Fibroblast of the aortic adventitia (primary cell): ENCODE data around the gene SLC35F3. TPM values are rescaled to one million over a fixed set of nuclear protein-coding genes. Genes with fewer than 3 reads are reported as not detected.
"Not testable (repeated sequence)": the region's sequence is repeated elsewhere in the genome, so short reads cannot be mapped to it uniquely, and the experiment has no call there.

Experiments
- DNase-seq: peaks from one replicate; pipeline ENCODE4 v3.0.0-alpha.2; 2010; ENCODE audit warnings: low read depth
- H3K4me3 ChIP-seq: 2 replicates; pipeline ENCODE4 v1.5.1; 2011; ENCODE audit warnings: low read depth, mild to moderate bottlenecking, control low read depth, low read length, moderate library complexity
- CTCF ChIP-seq: IDR thresholded peaks from 2 replicates; pipeline ENCODE4 v1.5.1; 2011; ENCODE audit warnings: mild to moderate bottlenecking, low read length, control low read depth, inconsistent platforms; ENCODE audit not compliant: insufficient read depth
- total RNA-seq: library from RNA; depleted of rRNA; stranded (reverse); fragments of >200 nt; gene quantifications from 2 replicates; pipeline ENCODE4 v1.2.3, GENCODE V29; 2012; ENCODE audit warnings: low replicate concordance

Gene SLC35F3
- total RNA-seq, 1 donor: not detected

GRCh38 chr1:234109840-234110239 lies 205.4 kb downstream of the SLC35F3 start:
- no peak for DNase-seq
- H3K4me3 ChIP-seq: no peak overlapping the region
- no peak for TF ChIP-seq CTCF

- H3K4me3 ChIP-seq: no peak overlapping the region
- no peak for TF ChIP-seq CTCF
- no peak for DNase-seq
These were observed 207.1 kb downstream of the SLC35F3 start for GRCh38 chr1:234111458-234112142.

- H3K4me3 ChIP-seq: peak overlapping the region; percentile 25
- TF ChIP-seq CTCF: peak; percentile 61
- peak; percentile 75 for DNase-seq
These were observed 210.3 kb downstream of the SLC35F3 start for GRCh38 chr1:234114648-234115307.

GRCh38 chr1:234118911-234119310 lies 214.4 kb downstream of the SLC35F3 start:
- no peak for TF ChIP-seq CTCF
- no peak overlapping the region for H3K4me3 ChIP-seq
- DNase-seq: no peak

- DNase-seq: no peak
- TF ChIP-seq CTCF: no peak
- H3K4me3 ChIP-seq: no peak overlapping the region
These were observed 215.0 kb downstream of the SLC35F3 start for GRCh38 chr1:234119431-234119830.

- no peak for TF ChIP-seq CTCF
These were observed 216.0 kb downstream of the SLC35F3 start for GRCh38 chr1:234120327-234120944.

GRCh38 chr1:234121659-234122058 lies 217.2 kb downstream of the SLC35F3 start:
- DNase-seq, H3K4me3 ChIP-seq: not testable (repeated sequence)

More at GRCh38 chr1:234120327-234120944, 216.0 kb downstream of the SLC35F3 start:
- H3K4me3 ChIP-seq: no peak overlapping the region
- no peak for DNase-seq

- not testable (repeated sequence) for DNase-seq, H3K4me3 ChIP-seq
These were observed 218.1 kb downstream of the SLC35F3 start for GRCh38 chr1:234122571-234122970.
